ENCODE measurements around the gene UNC5C. TPM values are rescaled to one million over a fixed set of nuclear protein-coding genes. Genes with fewer than 3 reads are reported as not detected.

The UNC5C gene
- total and polyA plus RNA-seq, 2 of the 8 experiments (the other 6 are each of a cell fraction or from before 2014, with no cell fraction given): 0.30 to 1.3 TPM

GRCh38 chr4:95300304-95300703 is 248.5 kb downstream of the UNC5C start (continued):
- TF ChIP-seq CHD7 (IDR thresholded peaks at IDR 0.05; ENCODE audit: insufficient replicate concordance, low read length): no peak
